ENCODE data around the gene USP54. TPM values are rescaled to one million over a fixed set of nuclear protein-coding genes. Genes with fewer than 3 reads are reported as not detected.

The USP54 gene
- polyA plus RNA-seq, 1 donor from 2014 or later, result 12.7 TPM

GRCh38 chr10:73551515-73551914, 39.6 kb downstream of the USP54 start:
- Histone ChIP-seq H3K9ac (ENCODE audit: low read length) (no peak overlapping the region), H3K27ac (ENCODE audit: low read length) (no peak overlapping the region), H4K20me1 (ENCODE audit: insufficient read depth) (no peaks in the 10 kb centered on the region), H3K79me2 (replicated peaks; ENCODE audit: insufficient read depth, low read length) (no peaks in the 10 kb centered on the region), H3K9me3 (ENCODE audit: low read length) (no peaks in the 10 kb centered on the region), H3K4me2 (ENCODE audit: low read length) (no peak overlapping the region), H3K9me2 (ENCODE audit: insufficient read depth, low read length) (no peaks in the 10 kb centered on the region), H3F3A (ENCODE audit: insufficient read depth, low read length, poor library complexity, severe bottlenecking) (no peaks in the 10 kb centered on the region), H3K27me3 (ENCODE audit: insufficient read depth, low read depth, low read length) (no peaks in the 10 kb centered on the region), H2AFZ (ENCODE audit: low read depth, low read length) (no peak overlapping the region), H3K36me3 (ENCODE audit: insufficient read depth, low read length) (no peaks in the 10 kb centered on the region), H3K4me3 (ENCODE audit: low read length) (no peak overlapping the region)
- TF ChIP-seq MXI1 (conservative IDR thresholded peaks at IDR 0.05; ENCODE audit: poor library complexity, severe bottlenecking), result no peak
- TF ChIP-seq POLR2AphosphoS5 (IDR thresholded peaks at IDR 0.05), result no peak

GRCh38 chr10:73545357-73545756, 45.8 kb downstream of the USP54 start:
- Histone ChIP-seq H3K4me2 (ENCODE audit: low read length) (no peak overlapping the region), H3K9me3 (ENCODE audit: low read length) (no peaks in the 10 kb centered on the region), H3K36me3 (ENCODE audit: insufficient read depth, low read length) (no peaks in the 10 kb centered on the region), H3F3A (ENCODE audit: insufficient read depth, low read length, poor library complexity, severe bottlenecking) (no peaks in the 10 kb centered on the region), H3K79me2 (replicated peaks; ENCODE audit: insufficient read depth, low read length) (no peaks in the 10 kb centered on the region), H4K20me1 (ENCODE audit: insufficient read depth) (no peaks in the 10 kb centered on the region), H3K9me2 (ENCODE audit: insufficient read depth, low read length) (no peaks in the 10 kb centered on the region), H3K27me3 (ENCODE audit: insufficient read depth, low read depth, low read length) (no peaks in the 10 kb centered on the region), H3K4me3 (ENCODE audit: low read length) (no peak overlapping the region), H3K9ac (ENCODE audit: low read length) (no peak overlapping the region), H3K27ac (ENCODE audit: low read length) (no peak overlapping the region), H2AFZ (ENCODE audit: low read depth, low read length) (no peak overlapping the region)
- no peak for TF ChIP-seq RAD21 (conservative IDR thresholded peaks at IDR 0.05)
- TF ChIP-seq POLR2AphosphoS5 (IDR thresholded peaks at IDR 0.05), result no peak
- no peak for TF ChIP-seq MXI1 (conservative IDR thresholded peaks at IDR 0.05; ENCODE audit: poor library complexity, severe bottlenecking)
- no peak for TF ChIP-seq SMC3 (conservative IDR thresholded peaks at IDR 0.05; ENCODE audit: poor library complexity)
- TF ChIP-seq TAF1 (IDR thresholded peaks at IDR 0.05; ENCODE audit: low read depth), result no peak
- TF ChIP-seq REST (IDR thresholded peaks at IDR 0.05; ENCODE audit: borderline replicate concordance), result no peak
- no peak for TF ChIP-seq CTCF (IDR thresholded peaks at IDR 0.05; ENCODE audit: poor library complexity, severe bottlenecking)
- TF ChIP-seq EP300 (conservative IDR thresholded peaks at IDR 0.05; ENCODE audit: poor library complexity, severe bottlenecking), result no peak
- no peak for TF ChIP-seq EZH2 (IDR thresholded peaks at IDR 0.05; ENCODE audit: borderline replicate concordance, insufficient read depth, low read length, poor library complexity, severe bottlenecking)

- H3K36me3 ChIP-seq (ENCODE audit: insufficient read depth, low read length), result no peaks in the 10 kb centered on the region
- H4K20me1 ChIP-seq (ENCODE audit: insufficient read depth), result no peaks in the 10 kb centered on the region
- no peaks in the 10 kb centered on the region for H3K27me3 ChIP-seq (ENCODE audit: insufficient read depth, low read depth, low read length)
- H3K27ac ChIP-seq (ENCODE audit: low read length), result no peak overlapping the region
- no peak overlapping the region for H3K4me3 ChIP-seq (ENCODE audit: low read length)
- no peak for TF ChIP-seq REST (IDR thresholded peaks at IDR 0.05; ENCODE audit: borderline replicate concordance)
- no peak for TF ChIP-seq CTCF (IDR thresholded peaks at IDR 0.05; ENCODE audit: poor library complexity, severe bottlenecking)
- TF ChIP-seq MXI1 (conservative IDR thresholded peaks at IDR 0.05; ENCODE audit: poor library complexity, severe bottlenecking), result no peak
- no peak for TF ChIP-seq EP300 (conservative IDR thresholded peaks at IDR 0.05; ENCODE audit: poor library complexity, severe bottlenecking)
- TF ChIP-seq TAF1 (IDR thresholded peaks at IDR 0.05; ENCODE audit: low read depth), result no peak
- TF ChIP-seq RAD21 (conservative IDR thresholded peaks at IDR 0.05), result no peak
- no peak for TF ChIP-seq SMC3 (conservative IDR thresholded peaks at IDR 0.05; ENCODE audit: poor library complexity)
- TF ChIP-seq EZH2 (IDR thresholded peaks at IDR 0.05; ENCODE audit: borderline replicate concordance, insufficient read depth, low read length, poor library complexity, severe bottlenecking), result no peak
- TF ChIP-seq POLR2AphosphoS5 (IDR thresholded peaks at IDR 0.05), result no peak
- no peaks in the 10 kb centered on the region for H3K9me2 ChIP-seq (ENCODE audit: insufficient read depth, low read length)
- H3K9ac ChIP-seq (ENCODE audit: low read length), result no peak overlapping the region
- H3F3A ChIP-seq (ENCODE audit: insufficient read depth, low read length, poor library complexity, severe bottlenecking), result no peaks in the 10 kb centered on the region
- H3K79me2 ChIP-seq (replicated peaks; ENCODE audit: insufficient read depth, low read length), result no peaks in the 10 kb centered on the region
- no peaks in the 10 kb centered on the region for H3K9me3 ChIP-seq (ENCODE audit: low read length)
- no peak overlapping the region for H2AFZ ChIP-seq (ENCODE audit: low read depth, low read length)
- no peak overlapping the region for H3K4me2 ChIP-seq (ENCODE audit: low read length)
Measured at GRCh38 chr10:73537709-73538108, 53.4 kb downstream of the USP54 start.

Data from neural cell (in vitro differentiated cells).